HG03558 (cell line): Measurements from ENCODE around the gene PPARD.
"Not testable (repeated sequence)": the region's sequence is repeated elsewhere in the genome, so short reads cannot be mapped to it uniquely, and the experiment has no call there.

Experiments used
- ATAC-seq: cut with Tn5 transposase; IDR thresholded peaks from one replicate; pipeline ENCODE4 v1.9.1; 2021; ENCODE audit warnings: moderate number of reproducible peaks; ENCODE audit not compliant: unreplicated experiment; ENCODE audit errors: extremely low read depth

The PPARD gene

GRCh38 chr6:35342258-35343091 lies at the start of gene PPARD:
Gene PPARD, plus strand, starts transcription at chr6:35342558. Its CDS starts 68,530 bp downstream, at chr6:35411088.
- ATAC-seq, result peak; percentile 85

DNA sequence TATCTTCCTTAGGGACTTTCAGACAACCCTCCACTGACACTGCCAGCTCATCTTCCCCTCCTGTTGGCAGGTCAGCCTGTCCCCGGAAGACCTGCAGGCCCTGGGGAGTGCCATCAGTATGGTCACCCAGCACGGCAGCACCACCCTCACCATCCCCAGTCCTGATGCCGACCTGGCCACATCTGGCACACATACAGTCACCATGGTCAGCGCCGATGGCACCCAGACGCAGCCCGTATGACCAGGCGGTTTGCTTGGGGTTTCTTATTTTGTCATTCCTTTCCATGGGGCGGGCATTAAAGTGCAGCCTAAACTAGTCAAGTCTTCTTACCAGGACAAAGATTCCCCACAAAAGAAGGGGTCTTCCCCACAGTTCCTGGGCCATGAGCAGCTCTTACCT lies 48.7 kb upstream of the PPARD start:
- ATAC-seq, result no peak

DNA sequence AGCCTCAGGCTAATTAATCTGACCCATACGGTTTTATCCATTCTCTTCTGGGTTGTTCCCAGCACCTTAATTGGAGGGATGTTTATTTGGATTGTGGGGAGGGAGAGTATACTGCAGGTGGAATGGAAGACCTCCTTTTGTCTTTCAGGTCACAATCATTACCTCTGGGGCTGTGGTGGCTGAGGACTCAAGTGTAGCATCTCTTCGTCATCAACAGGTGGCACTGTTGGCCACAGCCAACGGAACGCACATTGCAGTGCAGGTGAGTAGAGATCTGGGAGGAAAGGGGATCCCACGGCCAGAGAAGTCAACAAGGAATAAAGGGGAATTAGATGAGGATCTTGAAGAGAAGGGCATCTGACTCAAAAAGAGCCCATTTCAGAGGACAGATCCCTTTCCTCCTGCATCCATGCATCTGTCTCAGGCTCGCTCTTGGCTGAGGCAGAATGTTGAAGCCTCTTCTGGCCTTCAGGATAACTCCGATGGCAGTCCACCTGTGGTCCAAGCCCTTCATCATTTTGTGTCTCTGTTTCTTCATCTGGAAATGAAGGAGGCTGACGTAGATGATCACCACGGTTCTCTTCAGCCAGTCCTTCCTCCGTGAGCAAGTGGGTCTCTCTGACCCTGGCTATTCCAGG lies 47.9 kb upstream of the PPARD start:
- no peak for ATAC-seq

- no peak for ATAC-seq
Observed at GRCh38 chr6:35295036-35295435, 47.3 kb upstream of the PPARD start.

GRCh38 chr6:35295521-35296315 lies 46.6 kb upstream of the PPARD start:
- ATAC-seq, result no peak

GRCh38 chr6:35296931-35297600 lies 45.3 kb upstream of the PPARD start:
- no peak for ATAC-seq

- ATAC-seq, result no peak
Observed at GRCh38 chr6:35297601-35298481, 44.5 kb upstream of the PPARD start, which contains the start of gene DEF6. Gene DEF6, plus strand, starts transcription at chr6:35297818. Its CDS starts 39 bp downstream, at chr6:35297857.

- no peak for ATAC-seq
Observed at GRCh38 chr6:35298625-35299140, 43.7 kb upstream of the PPARD start.

DNA sequence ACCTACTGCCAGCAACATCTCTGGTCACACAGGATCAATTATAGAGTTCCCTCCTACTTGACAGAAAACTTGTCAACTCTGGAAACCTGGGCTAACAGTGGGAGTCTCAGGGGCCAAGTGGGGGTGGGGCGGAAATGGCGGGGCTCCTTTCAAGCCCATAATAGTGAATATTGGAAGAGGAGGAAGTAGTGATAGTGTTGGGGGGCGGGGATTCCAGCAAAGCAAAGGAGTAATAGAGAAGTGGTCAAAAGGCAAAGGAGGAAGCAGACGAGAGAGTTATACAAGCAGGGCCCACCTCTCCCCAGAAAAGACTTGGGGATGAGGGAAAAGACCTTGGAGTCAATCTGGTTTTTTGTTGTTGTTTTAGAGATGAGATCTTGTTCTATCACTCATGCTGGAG lies 42.7 kb upstream of the PPARD start:
- ATAC-seq, result no peak

- no peak for ATAC-seq
Observed at GRCh38 chr6:35300848-35301247, 41.5 kb upstream of the PPARD start.

DNA sequence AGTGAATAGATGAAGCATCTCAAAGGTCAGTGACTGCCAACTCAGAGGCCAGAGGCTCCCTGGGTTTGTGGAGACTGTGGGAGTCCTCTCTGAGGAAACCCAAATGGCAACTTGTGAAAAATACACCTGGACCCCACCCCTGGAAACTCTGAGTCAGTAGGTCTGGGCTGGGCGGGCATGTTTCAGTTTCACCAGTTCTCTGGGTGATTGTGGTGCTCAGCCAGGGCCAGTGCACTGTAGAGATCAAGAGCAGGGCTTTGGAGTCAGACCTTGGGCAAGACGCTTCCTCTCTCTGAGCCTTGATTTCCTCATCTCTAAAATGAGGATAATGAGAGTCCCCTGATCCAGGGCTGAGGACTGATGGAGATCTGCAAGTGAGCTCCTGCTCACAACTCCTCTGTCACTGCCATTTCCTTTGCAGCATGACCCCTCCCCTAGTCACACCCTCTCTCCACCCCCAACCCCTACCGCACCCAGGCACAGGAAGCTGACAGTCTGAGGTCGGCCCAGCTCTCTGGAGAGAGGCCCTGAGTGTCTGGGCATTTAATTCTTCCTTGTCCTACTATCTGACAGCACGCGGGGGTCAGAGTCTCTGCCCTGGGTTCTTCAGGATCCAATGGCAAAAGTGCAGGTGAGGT lies 39.6 kb upstream of the PPARD start:
- peak; percentile 48 for ATAC-seq

- no peak for ATAC-seq
Observed at GRCh38 chr6:35304299-35304698, 38.1 kb upstream of the PPARD start.

- no peak for ATAC-seq
Observed at GRCh38 chr6:35305117-35305516, 37.2 kb upstream of the PPARD start.

- not testable (repeated sequence) for ATAC-seq
Observed at GRCh38 chr6:35307138-35307537, 35.2 kb upstream of the PPARD start.

- not testable (repeated sequence) for ATAC-seq
Observed at GRCh38 chr6:35308543-35308942, 33.8 kb upstream of the PPARD start.

DNA sequence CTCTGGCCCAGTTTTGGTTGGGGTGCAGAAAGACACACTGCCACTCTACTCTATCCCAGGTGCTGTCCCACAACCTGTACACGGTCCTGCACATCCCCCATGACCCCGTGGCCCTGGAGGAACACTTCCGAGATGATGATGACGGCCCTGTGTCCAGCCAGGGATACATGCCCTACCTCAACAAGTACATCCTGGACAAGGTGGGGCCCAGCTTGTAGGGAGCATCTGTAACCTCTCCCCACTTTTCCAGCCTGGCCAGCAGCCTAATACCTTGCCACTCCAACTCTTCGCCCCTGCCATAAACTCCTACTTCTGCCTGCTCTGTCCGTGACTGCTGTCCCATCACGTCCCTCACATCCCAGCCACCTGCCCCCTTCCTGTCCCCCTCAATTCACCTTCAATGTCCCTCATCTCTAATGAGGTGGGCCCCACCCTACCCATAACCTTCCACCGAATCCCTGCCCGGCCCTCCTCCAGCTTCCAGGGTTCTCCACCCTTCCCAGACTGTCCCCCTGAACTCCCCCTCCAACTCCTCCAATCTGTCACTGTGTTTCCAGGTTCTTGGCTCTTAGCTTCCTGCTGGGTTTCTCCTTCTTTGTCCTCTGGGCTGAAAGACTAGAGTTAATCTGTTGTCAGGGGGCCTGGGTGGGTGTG lies 32.6 kb upstream of the PPARD start:
- no peak for ATAC-seq

GRCh38 chr6:35310265-35310831 lies 32.0 kb upstream of the PPARD start:
- ATAC-seq, result no peak
